MM.1S (cell line): ENCODE measurements around the gene ARPC1B.

Experiments used
- DNase-seq: peaks from one replicate; pipeline ENCODE4 v3.0.0-alpha.2; 2015
- H2AFZ ChIP-seq: fragments of 300-600 bp; sonication (generic); 2 replicates; pipeline ENCODE4 v1.6.0; 2016; ENCODE audit warnings: antibody characterized with exemption, low read length
- H3F3A ChIP-seq: fragments of 300-600 bp; sonication (generic); 2 replicates; pipeline ENCODE4 v1.6.1; 2016; ENCODE audit warnings: mild to moderate bottlenecking, antibody characterized with exemption, low read length, moderate library complexity, mixed read lengths; ENCODE audit not compliant: insufficient read depth
- H3K27ac ChIP-seq: fragments of 300-600 bp; sonication (generic); 2 replicates; pipeline ENCODE4 v1.5.1; 2016; ENCODE audit warnings: mild to moderate bottlenecking, low read length
- H3K27me3 ChIP-seq: fragments of 300-600 bp; sonication (generic); replicated peaks from 2 replicates; pipeline ENCODE4 v1.6.0; 2016; ENCODE audit warnings: low read length; ENCODE audit not compliant: insufficient read depth
- H3K36me3 ChIP-seq: fragments of 300-600 bp; sonication (generic); replicated peaks from 2 replicates; pipeline ENCODE4 v1.6.1; 2016; ENCODE audit warnings: mild to moderate bottlenecking, low read length, mixed read lengths; ENCODE audit not compliant: insufficient read depth
- H3K4me1 ChIP-seq: fragments of 300-600 bp; sonication (generic); 2 replicates; pipeline ENCODE4 v1.6.1; 2016; ENCODE audit warnings: low read length, mixed read lengths
- H3K4me2 ChIP-seq: fragments of 300-600 bp; sonication (generic); 2 replicates; pipeline ENCODE4 v1.6.0; 2016; ENCODE audit warnings: low read depth, low read length
- H3K4me3 ChIP-seq: fragments of 300-600 bp; sonication (generic); 2 replicates; pipeline ENCODE4 v1.5.1; 2016; ENCODE audit warnings: low read length, mixed read lengths
- H3K79me2 ChIP-seq: fragments of 300-600 bp; sonication (generic); 2 replicates; pipeline ENCODE4 v1.6.1; 2016; ENCODE audit warnings: mixed run types, low read length, mixed read lengths
- H3K9ac ChIP-seq: fragments of 300-600 bp; sonication (generic); 2 replicates; pipeline ENCODE4 v1.6.1; 2016; ENCODE audit warnings: low read length, mixed read lengths
- H3K9me2 ChIP-seq: fragments of 300-600 bp; sonication (generic); replicated peaks from 2 replicates; pipeline ENCODE4 v1.6.1; 2016; ENCODE audit warnings: mild to moderate bottlenecking, low read length, mixed read lengths; ENCODE audit not compliant: insufficient read depth
- H3K9me3 ChIP-seq: fragments of 300-600 bp; sonication (generic); replicated peaks from 2 replicates; pipeline ENCODE4 v1.6.1; 2016; ENCODE audit warnings: mild to moderate bottlenecking, low read length, mixed read lengths; ENCODE audit not compliant: insufficient read depth
- H4K20me1 ChIP-seq: fragments of 300-600 bp; sonication (generic); 2 replicates; pipeline ENCODE4 v1.6.1; 2016; ENCODE audit warnings: mild to moderate bottlenecking, low read length, moderate library complexity, mixed read lengths; ENCODE audit not compliant: insufficient read depth
- CTCF ChIP-seq: fragments of 300-600 bp; sonication (generic); IDR thresholded peaks from 2 replicates; pipeline ENCODE4 v1.5.1; 2016; ENCODE audit warnings: antibody characterized with exemption, low read length, mixed read lengths
- EZH2 ChIP-seq: fragments of 300-600 bp; sonication (generic); optimal IDR thresholded peaks from 2 replicates; pipeline ENCODE3; 2017; ENCODE audit warnings: low read depth, mild to moderate bottlenecking, antibody characterized with exemption, low read length, mixed read lengths
- EZH2phosphoT487 ChIP-seq: fragments of 300-600 bp; sonication (generic); IDR thresholded peaks from 2 replicates; pipeline ENCODE4 v1.6.1; 2018; ENCODE audit warnings: antibody characterized with exemption, low read length

Gene ARPC1B

DNA sequence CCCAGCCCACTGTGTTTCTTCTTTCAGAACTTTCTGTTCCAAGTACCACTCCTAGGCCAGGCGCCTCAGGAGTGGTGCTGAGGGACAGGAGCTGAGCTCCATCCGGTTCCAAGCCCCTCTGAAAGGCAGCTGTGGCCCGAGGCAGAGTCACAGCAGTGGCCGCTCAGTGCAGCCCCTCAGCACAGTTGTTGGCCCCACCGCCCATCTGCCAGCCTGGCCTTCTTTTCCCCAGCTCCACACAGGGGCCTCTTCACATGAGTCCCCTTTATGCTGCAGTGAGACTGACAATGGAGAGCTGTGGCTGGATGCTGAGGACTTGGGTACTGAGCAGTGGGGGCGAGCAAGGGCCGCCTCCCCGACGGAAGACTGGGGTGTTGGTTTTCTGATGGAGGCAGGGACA is 43.7 kb downstream of the ARPC1B start:
- H3K4me2 ChIP-seq, result no peak overlapping the region
- peaks cover 8% of the 10 kb centered on the region for H3K36me3 ChIP-seq
- no peaks in the 10 kb centered on the region for H3F3A ChIP-seq
- H3K9ac ChIP-seq, result no peak overlapping the region
- TF ChIP-seq CTCF, result no peak
- no peak for TF ChIP-seq EZH2
- no peak for TF ChIP-seq EZH2phosphoT487
- no peak overlapping the region for H3K4me3 ChIP-seq
- H3K27ac ChIP-seq, result no peak overlapping the region
- H3K9me3 ChIP-seq, result no peaks in the 10 kb centered on the region
- no peaks in the 10 kb centered on the region for H4K20me1 ChIP-seq
- H3K79me2 ChIP-seq, result peaks cover 20% of the 10 kb centered on the region
- no peaks in the 10 kb centered on the region for H3K4me1 ChIP-seq
- no peak overlapping the region for H2AFZ ChIP-seq
- no peaks in the 10 kb centered on the region for H3K27me3 ChIP-seq
- H3K9me2 ChIP-seq, result no peaks in the 10 kb centered on the region
- no peak for DNase-seq

- no peak overlapping the region for H3K9ac ChIP-seq
- H3K27me3 ChIP-seq, result no peaks in the 10 kb centered on the region
- no peaks in the 10 kb centered on the region for H3K9me3 ChIP-seq
- H2AFZ ChIP-seq, result no peak overlapping the region
- no peak overlapping the region for H3K4me2 ChIP-seq
- no peak overlapping the region for H3K27ac ChIP-seq
- TF ChIP-seq CTCF (no peak), EZH2phosphoT487 (no peak)
- peaks cover 8% of the 10 kb centered on the region for H3K36me3 ChIP-seq
- H3K79me2 ChIP-seq, result peaks cover 14% of the 10 kb centered on the region
- no peaks in the 10 kb centered on the region for H4K20me1 ChIP-seq
- DNase-seq, result no peak
- H3K4me1 ChIP-seq, result no peaks in the 10 kb centered on the region
- no peaks in the 10 kb centered on the region for H3K9me2 ChIP-seq
- no peaks in the 10 kb centered on the region for H3F3A ChIP-seq
- no peak overlapping the region for H3K4me3 ChIP-seq
Measured at GRCh38 chr7:99419323-99420021, 44.9 kb downstream of the ARPC1B start.

DNA sequence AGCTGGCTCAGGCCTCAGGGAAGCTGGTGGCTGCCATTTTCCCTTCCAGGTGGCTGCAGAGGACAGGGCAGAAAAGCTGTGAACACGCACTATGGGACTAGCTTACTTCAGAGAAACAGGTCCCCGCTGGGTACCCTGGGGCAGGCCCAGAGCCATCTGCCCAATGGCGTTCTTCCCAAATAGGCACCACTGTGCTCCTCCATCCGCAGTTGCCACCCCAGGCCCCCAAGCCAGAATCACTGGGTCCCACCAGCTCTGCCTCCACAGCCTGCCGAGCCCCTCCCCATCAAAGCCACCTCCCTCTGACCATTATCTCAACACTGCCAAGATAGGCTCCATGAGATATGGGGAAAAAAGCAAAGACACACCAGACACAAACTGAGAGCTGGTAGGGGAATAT is 45.7 kb downstream of the ARPC1B start:
- H3K79me2 ChIP-seq, result peaks cover 10% of the 10 kb centered on the region
- H3K4me3 ChIP-seq, result no peak overlapping the region
- H3K27me3 ChIP-seq, result no peaks in the 10 kb centered on the region
- H3K36me3 ChIP-seq, result peaks cover 3% of the 10 kb centered on the region
- H3F3A ChIP-seq, result no peaks in the 10 kb centered on the region
- no peak overlapping the region for H3K27ac ChIP-seq
- TF ChIP-seq EZH2, result no peak
- no peaks in the 10 kb centered on the region for H4K20me1 ChIP-seq
- no peak overlapping the region for H3K4me2 ChIP-seq
- H3K9me3 ChIP-seq, result no peaks in the 10 kb centered on the region
- H3K9me2 ChIP-seq, result no peaks in the 10 kb centered on the region
- H2AFZ ChIP-seq, result no peak overlapping the region
- no peak overlapping the region for H3K9ac ChIP-seq
- H3K4me1 ChIP-seq, result no peaks in the 10 kb centered on the region
- no peak for DNase-seq

GRCh38 chr7:99420986-99421385 is 46.5 kb downstream of the ARPC1B start:
- no peak for DNase-seq
- H3F3A ChIP-seq, result no peaks in the 10 kb centered on the region
- H4K20me1 ChIP-seq, result no peaks in the 10 kb centered on the region
- TF ChIP-seq EZH2 (no peak), CTCF (no peak), EZH2phosphoT487 (no peak)
- H3K79me2 ChIP-seq, result peaks cover 10% of the 10 kb centered on the region
- peaks cover 3% of the 10 kb centered on the region for H3K36me3 ChIP-seq
- no peaks in the 10 kb centered on the region for H3K9me3 ChIP-seq
- no peaks in the 10 kb centered on the region for H3K9me2 ChIP-seq
- H3K4me2 ChIP-seq, result no peak overlapping the region
- H3K27me3 ChIP-seq, result no peaks in the 10 kb centered on the region
- no peaks in the 10 kb centered on the region for H3K4me1 ChIP-seq
- H2AFZ ChIP-seq, result no peak overlapping the region
- no peak overlapping the region for H3K4me3 ChIP-seq
- H3K9ac ChIP-seq, result no peak overlapping the region
- no peak overlapping the region for H3K27ac ChIP-seq
